Neural cell (in vitro differentiated cells): Measurements from ENCODE around the gene OR2A7.
"Not testable (repeated sequence)": the region's sequence is repeated elsewhere in the genome, so short reads cannot be mapped to it uniquely, and the experiment has no call there.

Source experiments
- EP300 ChIP-seq: fragments of 450-650 bp; conservative IDR thresholded peaks from 2 replicates; pipeline ENCODE4 v1.6.1; 2014; ENCODE audit warnings: antibody characterized with exemption, mild to moderate bottlenecking, moderate library complexity; ENCODE audit not compliant: poor library complexity, severe bottlenecking
- EZH2 ChIP-seq: fragments of 200-600, 300-800 bp; shearing (Covaris generic), sonication (generic); IDR thresholded peaks from 2 replicates; pipeline ENCODE4 v1.6.1; 2014; ENCODE audit warnings: antibody characterized with exemption, low read length, borderline replicate concordance, mild to moderate bottlenecking; ENCODE audit not compliant: insufficient read depth, poor library complexity, severe bottlenecking
- MXI1 ChIP-seq: fragments of 450-650 bp; conservative IDR thresholded peaks from 2 replicates; pipeline ENCODE4 v1.6.1; 2014; ENCODE audit warnings: antibody characterized with exemption, mild to moderate bottlenecking; ENCODE audit not compliant: poor library complexity, severe bottlenecking
- POLR2AphosphoS5 ChIP-seq: IDR thresholded peaks from 2 replicates; pipeline ENCODE4 v1.6.1; 2012
- SMC3 ChIP-seq: fragments of 450-650 bp; conservative IDR thresholded peaks from 2 replicates; pipeline ENCODE4 v1.6.1; 2014; ENCODE audit warnings: antibody characterized with exemption, mild to moderate bottlenecking, moderate library complexity; ENCODE audit not compliant: poor library complexity
- TAF1 ChIP-seq: IDR thresholded peaks from 2 replicates; pipeline ENCODE4 v1.6.1; 2012; ENCODE audit warnings: low read depth
- TF ChIP-seq, protein P1 (sequence below): IDR thresholded peaks from 2 replicates; pipeline ENCODE4 v1.6.1; 2012; ENCODE audit warnings: borderline replicate concordance
- TF ChIP-seq, protein P2 (sequence below): fragments of 450-650 bp; IDR thresholded peaks from 2 replicates; pipeline ENCODE4 v1.5.1; 2014; ENCODE audit warnings: antibody characterized with exemption, mild to moderate bottlenecking, moderate library complexity; ENCODE audit not compliant: poor library complexity, severe bottlenecking

DNA sequence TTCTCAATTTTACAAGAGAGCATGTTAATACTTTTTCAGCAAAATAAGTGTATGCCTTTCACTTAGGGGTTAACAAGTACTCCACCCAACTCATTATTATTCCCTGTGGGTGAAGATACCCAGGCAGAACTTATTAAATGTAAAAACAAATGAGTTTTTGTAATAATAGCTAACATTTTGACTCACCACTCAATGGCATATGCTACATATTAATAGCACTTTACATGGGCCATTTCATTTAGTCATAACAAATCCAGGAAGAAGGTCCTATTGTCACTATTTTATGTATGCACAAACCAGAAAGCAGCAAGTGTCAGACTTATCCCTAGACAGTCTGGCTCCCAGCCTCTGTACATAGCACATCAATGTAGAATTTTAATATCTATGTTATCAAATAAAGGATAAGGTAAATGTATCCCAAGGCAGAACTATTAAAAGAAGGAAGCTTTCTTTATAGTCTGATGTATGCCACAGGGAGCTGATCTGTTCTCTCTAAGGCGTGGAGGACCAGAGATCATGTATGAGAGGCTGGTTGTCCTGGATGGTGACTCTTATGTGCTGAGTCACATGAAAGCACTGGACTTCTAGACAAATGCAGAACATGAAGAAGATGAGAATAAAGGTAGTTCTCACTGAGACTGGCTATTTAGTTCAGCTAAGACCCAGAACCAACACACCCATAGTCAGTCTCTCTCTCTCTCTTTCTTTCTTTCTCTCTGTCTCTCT lies 38.1 kb upstream of the OR2A7 start:
- TF ChIP-seq EP300, EZH2, POLR2AphosphoS5, MXI1, TAF1, SMC3: not testable (repeated sequence)
- TF ChIP-seq, protein P1, sequence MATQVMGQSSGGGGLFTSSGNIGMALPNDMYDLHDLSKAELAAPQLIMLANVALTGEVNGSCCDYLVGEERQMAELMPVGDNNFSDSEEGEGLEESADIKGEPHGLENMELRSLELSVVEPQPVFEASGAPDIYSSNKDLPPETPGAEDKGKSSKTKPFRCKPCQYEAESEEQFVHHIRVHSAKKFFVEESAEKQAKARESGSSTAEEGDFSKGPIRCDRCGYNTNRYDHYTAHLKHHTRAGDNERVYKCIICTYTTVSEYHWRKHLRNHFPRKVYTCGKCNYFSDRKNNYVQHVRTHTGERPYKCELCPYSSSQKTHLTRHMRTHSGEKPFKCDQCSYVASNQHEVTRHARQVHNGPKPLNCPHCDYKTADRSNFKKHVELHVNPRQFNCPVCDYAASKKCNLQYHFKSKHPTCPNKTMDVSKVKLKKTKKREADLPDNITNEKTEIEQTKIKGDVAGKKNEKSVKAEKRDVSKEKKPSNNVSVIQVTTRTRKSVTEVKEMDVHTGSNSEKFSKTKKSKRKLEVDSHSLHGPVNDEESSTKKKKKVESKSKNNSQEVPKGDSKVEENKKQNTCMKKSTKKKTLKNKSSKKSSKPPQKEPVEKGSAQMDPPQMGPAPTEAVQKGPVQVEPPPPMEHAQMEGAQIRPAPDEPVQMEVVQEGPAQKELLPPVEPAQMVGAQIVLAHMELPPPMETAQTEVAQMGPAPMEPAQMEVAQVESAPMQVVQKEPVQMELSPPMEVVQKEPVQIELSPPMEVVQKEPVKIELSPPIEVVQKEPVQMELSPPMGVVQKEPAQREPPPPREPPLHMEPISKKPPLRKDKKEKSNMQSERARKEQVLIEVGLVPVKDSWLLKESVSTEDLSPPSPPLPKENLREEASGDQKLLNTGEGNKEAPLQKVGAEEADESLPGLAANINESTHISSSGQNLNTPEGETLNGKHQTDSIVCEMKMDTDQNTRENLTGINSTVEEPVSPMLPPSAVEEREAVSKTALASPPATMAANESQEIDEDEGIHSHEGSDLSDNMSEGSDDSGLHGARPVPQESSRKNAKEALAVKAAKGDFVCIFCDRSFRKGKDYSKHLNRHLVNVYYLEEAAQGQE = not testable (repeated sequence)
- TF ChIP-seq, protein P2, sequence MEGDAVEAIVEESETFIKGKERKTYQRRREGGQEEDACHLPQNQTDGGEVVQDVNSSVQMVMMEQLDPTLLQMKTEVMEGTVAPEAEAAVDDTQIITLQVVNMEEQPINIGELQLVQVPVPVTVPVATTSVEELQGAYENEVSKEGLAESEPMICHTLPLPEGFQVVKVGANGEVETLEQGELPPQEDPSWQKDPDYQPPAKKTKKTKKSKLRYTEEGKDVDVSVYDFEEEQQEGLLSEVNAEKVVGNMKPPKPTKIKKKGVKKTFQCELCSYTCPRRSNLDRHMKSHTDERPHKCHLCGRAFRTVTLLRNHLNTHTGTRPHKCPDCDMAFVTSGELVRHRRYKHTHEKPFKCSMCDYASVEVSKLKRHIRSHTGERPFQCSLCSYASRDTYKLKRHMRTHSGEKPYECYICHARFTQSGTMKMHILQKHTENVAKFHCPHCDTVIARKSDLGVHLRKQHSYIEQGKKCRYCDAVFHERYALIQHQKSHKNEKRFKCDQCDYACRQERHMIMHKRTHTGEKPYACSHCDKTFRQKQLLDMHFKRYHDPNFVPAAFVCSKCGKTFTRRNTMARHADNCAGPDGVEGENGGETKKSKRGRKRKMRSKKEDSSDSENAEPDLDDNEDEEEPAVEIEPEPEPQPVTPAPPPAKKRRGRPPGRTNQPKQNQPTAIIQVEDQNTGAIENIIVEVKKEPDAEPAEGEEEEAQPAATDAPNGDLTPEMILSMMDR = not testable (repeated sequence)
